Ishikawa (cell line): Measurements from ENCODE around the gene TMPRSS11B.

Experiments used
- CEBPB ChIP-seq: IDR thresholded peaks from 2 replicates; pipeline ENCODE4 v1.6.1; 2012
- CREB1 ChIP-seq: IDR thresholded peaks from 2 replicates; pipeline ENCODE4 v1.6.1; 2012; ENCODE audit warnings: low read depth
- EGR1 ChIP-seq: IDR thresholded peaks from 2 replicates; pipeline ENCODE4 v1.6.1; 2012
- EP300 ChIP-seq: IDR thresholded peaks from 2 replicates; pipeline ENCODE4 v1.6.1; 2012; ENCODE audit warnings: borderline replicate concordance
- FOXM1 ChIP-seq: IDR thresholded peaks from 2 replicates; pipeline ENCODE4 v1.6.1; 2012; ENCODE audit warnings: low read depth, borderline replicate concordance
- NFIC ChIP-seq: IDR thresholded peaks from 2 replicates; pipeline ENCODE4 v1.6.1; 2012
- RAD21 ChIP-seq: IDR thresholded peaks from 2 replicates; pipeline ENCODE4 v1.6.1; 2012; ENCODE audit warnings: low read depth
- TAF1 ChIP-seq: IDR thresholded peaks from 2 replicates; pipeline ENCODE4 v1.6.1; 2012; ENCODE audit warnings: low read depth, mild to moderate bottlenecking
- TCF12 ChIP-seq: IDR thresholded peaks from 2 replicates; pipeline ENCODE4 v1.6.1; 2012; ENCODE audit warnings: low read depth
- TEAD4 ChIP-seq: IDR thresholded peaks from 2 replicates; pipeline ENCODE4 v1.6.1; 2012
- YY1 ChIP-seq: IDR thresholded peaks from 2 replicates; pipeline ENCODE4 v1.6.1; 2012; ENCODE audit warnings: low read depth
- ZBTB7A ChIP-seq: IDR thresholded peaks from 2 replicates; pipeline ENCODE4 v1.6.1; 2012; ENCODE audit warnings: low read depth
- TF ChIP-seq, protein P1 (sequence below): IDR thresholded peaks from 2 replicates; pipeline ENCODE4 v1.6.1; 2012; ENCODE audit warnings: low read depth, mild to moderate bottlenecking
- TF ChIP-seq, protein P2 (sequence below): IDR thresholded peaks from 2 replicates; pipeline ENCODE4 v1.6.1; 2012
- TF ChIP-seq, protein P3 (sequence below): IDR thresholded peaks from 2 replicates; pipeline ENCODE4 v1.6.1; 2012

TMPRSS11B gene

DNA sequence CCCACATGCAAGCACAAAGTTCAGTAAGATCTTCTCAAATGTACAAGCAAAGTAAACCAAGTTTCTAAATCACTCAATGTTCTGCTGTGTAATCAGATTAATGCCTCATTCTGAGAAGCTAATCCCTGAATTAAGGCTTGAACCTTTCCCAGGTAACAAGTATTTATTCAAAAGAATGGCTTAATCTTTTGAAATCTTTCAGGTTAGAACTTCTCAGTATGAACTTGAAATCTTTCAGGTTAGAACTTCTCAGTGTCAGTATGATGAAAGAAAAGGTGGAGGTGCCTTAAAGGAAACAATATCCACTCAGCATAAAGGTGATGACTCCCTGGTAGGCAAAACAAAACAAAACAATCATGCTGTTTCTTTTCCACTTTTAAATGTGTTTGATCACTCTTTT lies 29.0 kb downstream of the TMPRSS11B start:
- TF ChIP-seq RAD21 (no peak), TCF12 (no peak), YY1 (no peak), NFIC (no peak), CREB1 (no peak), EGR1 (no peak), TAF1 (no peak), FOXM1 (no peak), TEAD4 (no peak), EP300 (no peak)
- TF ChIP-seq, protein P1, sequence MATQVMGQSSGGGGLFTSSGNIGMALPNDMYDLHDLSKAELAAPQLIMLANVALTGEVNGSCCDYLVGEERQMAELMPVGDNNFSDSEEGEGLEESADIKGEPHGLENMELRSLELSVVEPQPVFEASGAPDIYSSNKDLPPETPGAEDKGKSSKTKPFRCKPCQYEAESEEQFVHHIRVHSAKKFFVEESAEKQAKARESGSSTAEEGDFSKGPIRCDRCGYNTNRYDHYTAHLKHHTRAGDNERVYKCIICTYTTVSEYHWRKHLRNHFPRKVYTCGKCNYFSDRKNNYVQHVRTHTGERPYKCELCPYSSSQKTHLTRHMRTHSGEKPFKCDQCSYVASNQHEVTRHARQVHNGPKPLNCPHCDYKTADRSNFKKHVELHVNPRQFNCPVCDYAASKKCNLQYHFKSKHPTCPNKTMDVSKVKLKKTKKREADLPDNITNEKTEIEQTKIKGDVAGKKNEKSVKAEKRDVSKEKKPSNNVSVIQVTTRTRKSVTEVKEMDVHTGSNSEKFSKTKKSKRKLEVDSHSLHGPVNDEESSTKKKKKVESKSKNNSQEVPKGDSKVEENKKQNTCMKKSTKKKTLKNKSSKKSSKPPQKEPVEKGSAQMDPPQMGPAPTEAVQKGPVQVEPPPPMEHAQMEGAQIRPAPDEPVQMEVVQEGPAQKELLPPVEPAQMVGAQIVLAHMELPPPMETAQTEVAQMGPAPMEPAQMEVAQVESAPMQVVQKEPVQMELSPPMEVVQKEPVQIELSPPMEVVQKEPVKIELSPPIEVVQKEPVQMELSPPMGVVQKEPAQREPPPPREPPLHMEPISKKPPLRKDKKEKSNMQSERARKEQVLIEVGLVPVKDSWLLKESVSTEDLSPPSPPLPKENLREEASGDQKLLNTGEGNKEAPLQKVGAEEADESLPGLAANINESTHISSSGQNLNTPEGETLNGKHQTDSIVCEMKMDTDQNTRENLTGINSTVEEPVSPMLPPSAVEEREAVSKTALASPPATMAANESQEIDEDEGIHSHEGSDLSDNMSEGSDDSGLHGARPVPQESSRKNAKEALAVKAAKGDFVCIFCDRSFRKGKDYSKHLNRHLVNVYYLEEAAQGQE = no peak
- TF ChIP-seq, protein P2, sequence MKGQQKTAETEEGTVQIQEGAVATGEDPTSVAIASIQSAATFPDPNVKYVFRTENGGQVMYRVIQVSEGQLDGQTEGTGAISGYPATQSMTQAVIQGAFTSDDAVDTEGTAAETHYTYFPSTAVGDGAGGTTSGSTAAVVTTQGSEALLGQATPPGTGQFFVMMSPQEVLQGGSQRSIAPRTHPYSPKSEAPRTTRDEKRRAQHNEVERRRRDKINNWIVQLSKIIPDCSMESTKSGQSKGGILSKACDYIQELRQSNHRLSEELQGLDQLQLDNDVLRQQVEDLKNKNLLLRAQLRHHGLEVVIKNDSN = no peak
- TF ChIP-seq, protein P3, sequence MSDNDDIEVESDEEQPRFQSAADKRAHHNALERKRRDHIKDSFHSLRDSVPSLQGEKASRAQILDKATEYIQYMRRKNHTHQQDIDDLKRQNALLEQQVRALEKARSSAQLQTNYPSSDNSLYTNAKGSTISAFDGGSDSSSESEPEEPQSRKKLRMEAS = no peak

DNA sequence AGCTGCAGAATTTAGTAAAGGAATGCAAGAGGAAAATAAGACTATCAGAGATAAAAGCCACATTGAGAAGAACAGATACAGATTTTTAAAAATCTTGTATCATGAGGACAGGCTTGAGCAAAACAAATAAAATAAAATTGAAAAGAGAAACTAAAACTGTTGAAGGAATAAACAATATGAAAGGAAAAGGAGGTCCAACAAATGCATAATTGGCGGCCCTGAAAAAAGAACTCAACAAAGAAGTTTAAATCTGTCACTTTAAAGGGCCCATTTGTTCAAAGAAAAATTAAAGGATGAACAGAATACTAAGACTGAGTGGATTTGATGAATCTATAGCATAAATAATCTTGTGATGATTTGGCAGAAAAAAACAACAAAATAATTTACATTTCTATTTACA lies 36.5 kb downstream of the TMPRSS11B start:
- TF ChIP-seq CREB1 = no peak
- TF ChIP-seq YY1 = no peak
- no peak for TF ChIP-seq TEAD4
- no peak for TF ChIP-seq CEBPB
- TF ChIP-seq EGR1 = no peak
- TF ChIP-seq, protein P1 = no peak
- TF ChIP-seq, protein P3 = no peak
- TF ChIP-seq ZBTB7A = no peak
- TF ChIP-seq, protein P2 = no peak
- TF ChIP-seq TCF12 = no peak
- TF ChIP-seq EP300 = no peak
- no peak for TF ChIP-seq FOXM1
- TF ChIP-seq TAF1 = no peak
- TF ChIP-seq RAD21 = no peak
- TF ChIP-seq NFIC = no peak

DNA sequence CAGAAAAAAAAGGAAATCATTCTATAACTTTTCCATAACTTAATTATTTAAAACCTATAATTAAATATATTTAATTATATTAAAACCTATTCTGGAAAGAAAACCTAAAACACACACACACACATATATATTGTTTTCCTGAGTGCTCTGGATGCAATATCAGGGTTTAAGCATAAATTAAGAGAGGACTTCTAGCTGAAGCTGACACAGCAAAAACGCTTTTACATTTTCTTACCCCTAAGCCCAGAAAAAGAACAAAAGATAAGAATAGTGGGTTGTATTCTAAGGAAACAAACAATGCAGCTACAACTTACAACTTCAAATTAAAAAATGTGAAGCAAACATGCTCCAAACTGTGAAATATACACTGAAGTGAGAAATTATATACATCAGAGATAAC lies 52.3 kb downstream of the TMPRSS11B start:
- TF ChIP-seq TAF1 = no peak
- no peak for TF ChIP-seq FOXM1
- TF ChIP-seq CEBPB = no peak
- no peak for TF ChIP-seq RAD21
- TF ChIP-seq NFIC = no peak
- TF ChIP-seq ZBTB7A = no peak

DNA sequence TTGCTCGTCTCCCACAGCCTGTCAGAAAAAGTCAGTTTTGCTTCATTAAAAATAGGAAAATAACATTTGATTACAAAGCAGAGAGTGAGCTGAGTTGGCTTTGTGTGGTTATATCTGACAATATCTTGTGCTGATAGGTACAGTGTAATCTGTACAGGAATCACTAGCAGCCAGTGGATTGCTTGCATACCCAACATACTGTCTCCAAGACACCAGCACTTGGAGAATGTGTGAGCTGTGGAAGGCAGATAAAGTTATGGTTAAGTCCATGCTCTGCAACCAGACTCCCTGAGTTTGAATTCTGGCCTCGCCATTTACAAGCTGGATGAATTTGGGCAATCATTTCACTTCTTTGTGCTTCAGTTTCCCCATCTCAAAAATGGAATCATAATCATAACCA lies 58.3 kb downstream of the TMPRSS11B start:
- no peak for TF ChIP-seq TCF12
- TF ChIP-seq, protein P2 = no peak
- TF ChIP-seq CREB1 = no peak
- TF ChIP-seq RAD21 = no peak
- TF ChIP-seq, protein P3 = no peak
- no peak for TF ChIP-seq ZBTB7A
- no peak for TF ChIP-seq FOXM1
- TF ChIP-seq, protein P1 = no peak
- no peak for TF ChIP-seq NFIC
- no peak for TF ChIP-seq EP300
- TF ChIP-seq EGR1 = no peak
- no peak for TF ChIP-seq TEAD4
- TF ChIP-seq YY1 = no peak
- no peak for TF ChIP-seq TAF1
- TF ChIP-seq CEBPB = no peak
